NB4 (cell line): ENCODE measurements around the gene CORO6.

Experiments used
- CTCF ChIP-seq: IDR thresholded peaks from one replicate; pipeline ENCODE4 v1.5.1; 2012; ENCODE audit warnings: low read depth, low read length
- MAX ChIP-seq: IDR thresholded peaks from 2 replicates; pipeline ENCODE4 v1.6.1; 2011; ENCODE audit warnings: low read depth, low read length
- MYC ChIP-seq: IDR thresholded peaks from 2 replicates; pipeline ENCODE4 v1.6.1; 2011; ENCODE audit warnings: low read depth, low read length
- POLR2A ChIP-seq: IDR thresholded peaks from 2 replicates; pipeline ENCODE4 v1.6.1; 2011; ENCODE audit warnings: mild to moderate bottlenecking; ENCODE audit not compliant: insufficient read length; ENCODE audit errors: extremely low read depth

DNA sequence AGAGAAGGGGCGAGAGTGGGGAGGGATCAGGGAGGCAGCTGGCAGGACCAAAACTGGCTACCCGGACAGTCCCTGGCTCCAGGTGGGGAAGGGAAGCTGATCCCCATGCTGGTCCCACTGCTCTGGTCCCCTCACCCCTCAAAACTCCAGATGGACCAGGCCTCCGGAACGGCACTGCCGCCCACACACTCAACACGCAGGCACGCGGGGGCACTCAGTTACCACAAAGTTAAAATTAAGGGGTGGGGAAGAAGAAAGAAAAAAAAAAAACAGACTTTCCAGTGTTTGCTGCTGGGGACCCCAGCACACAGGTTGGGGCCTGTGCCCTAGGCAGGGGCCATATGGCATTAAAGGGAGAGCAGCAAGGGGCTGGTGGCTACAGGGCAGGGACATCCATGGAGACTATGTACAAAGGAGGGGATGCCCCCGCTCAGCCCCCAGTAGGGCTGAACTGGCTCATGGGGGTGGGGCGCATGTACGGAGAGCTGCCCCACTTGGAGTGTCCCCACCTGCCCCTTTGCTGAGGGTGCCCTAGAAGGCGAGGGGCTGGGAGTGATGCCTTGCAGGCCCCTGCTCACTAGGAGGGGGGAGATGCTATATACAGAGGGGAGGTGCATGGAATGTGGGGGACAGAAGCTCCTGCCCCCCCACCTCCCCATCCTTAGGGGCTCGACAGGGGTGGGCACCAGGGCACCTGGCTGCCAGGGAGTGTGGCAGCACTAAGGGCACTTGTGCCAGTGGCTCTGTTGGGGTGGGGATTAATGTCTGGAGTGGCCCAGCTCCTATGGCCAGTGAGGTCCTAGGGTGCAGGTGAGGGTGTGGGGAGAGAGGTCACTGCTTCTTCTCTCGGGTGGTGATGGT lies 48.6 kb downstream of the CORO6 start:
- TF ChIP-seq CTCF (no peak), POLR2A (no peak), MAX (no peak), MYC (no peak)
